Fibroblast of skin of abdomen (primary cell): Measurements from ENCODE around the gene FGL2.
"Not testable (repeated sequence)": the region's sequence is repeated elsewhere in the genome, so short reads cannot be mapped to it uniquely, and the experiment has no call there.

Experiments used
- DNase-seq: peaks from one replicate; pipeline ENCODE4 v3.0.0-alpha.2; 2013

The FGL2 gene

DNA sequence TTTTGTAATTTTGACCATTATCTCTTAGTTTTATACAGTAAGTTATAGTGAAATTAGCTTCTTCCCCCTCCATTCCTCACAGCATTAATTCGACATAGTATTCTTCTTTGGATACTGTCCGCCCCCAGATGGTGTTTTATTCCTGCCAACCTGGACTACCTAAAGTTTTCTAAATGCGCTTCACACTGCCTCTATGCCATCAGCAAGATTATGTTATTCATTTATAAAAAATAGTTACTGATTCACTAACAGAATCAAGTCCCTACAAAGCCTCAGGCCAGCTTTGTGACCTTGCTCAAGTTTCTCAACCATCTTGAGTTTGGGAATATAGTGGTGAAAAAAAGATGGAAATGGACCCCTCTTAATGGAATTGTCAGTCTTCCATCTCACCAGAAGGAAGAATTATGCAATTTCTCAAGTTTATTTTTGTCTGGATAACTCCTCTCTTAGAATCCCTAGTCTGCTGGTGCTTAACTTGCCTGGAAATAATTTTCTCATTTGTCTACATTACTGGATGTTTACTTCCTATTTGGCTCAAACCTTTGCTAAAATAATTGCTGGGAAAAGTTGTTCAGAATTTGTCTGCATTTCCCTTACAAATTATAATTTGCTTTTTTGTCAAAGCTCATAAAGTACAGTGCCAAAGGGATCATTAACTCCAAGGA lies 16.7 kb upstream of the FGL2 start:
- DNase-seq = no peak

GRCh38 chr7:77209479-77210139 lies 10.0 kb upstream of the FGL2 start:
- DNase-seq = no peak

DNA sequence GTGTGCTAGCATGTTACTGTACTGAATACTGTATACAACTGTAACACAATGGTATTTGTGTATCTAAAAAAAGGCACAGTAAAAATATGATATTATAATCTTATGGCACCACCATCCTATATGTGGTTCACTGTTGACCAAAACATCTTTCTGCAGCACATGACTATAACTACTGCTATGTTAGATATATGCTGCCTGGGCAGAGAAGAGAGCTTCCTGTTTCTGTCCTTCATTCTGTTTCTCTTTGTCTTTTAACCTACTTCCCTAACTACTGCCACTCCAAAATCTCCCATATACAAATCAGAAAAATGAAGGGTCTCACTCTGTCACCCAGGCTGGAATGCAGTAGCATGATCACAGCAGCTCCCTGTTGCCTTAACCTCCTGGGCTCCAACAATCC lies 8.8 kb upstream of the FGL2 start:
- DNase-seq = no peak

GRCh38 chr7:77205706-77206105 lies 6.1 kb upstream of the FGL2 start:
- DNase-seq = peak; percentile 51

GRCh38 chr7:77202481-77202976 lies 2.9 kb upstream of the FGL2 start:
- DNase-seq = no peak

DNA sequence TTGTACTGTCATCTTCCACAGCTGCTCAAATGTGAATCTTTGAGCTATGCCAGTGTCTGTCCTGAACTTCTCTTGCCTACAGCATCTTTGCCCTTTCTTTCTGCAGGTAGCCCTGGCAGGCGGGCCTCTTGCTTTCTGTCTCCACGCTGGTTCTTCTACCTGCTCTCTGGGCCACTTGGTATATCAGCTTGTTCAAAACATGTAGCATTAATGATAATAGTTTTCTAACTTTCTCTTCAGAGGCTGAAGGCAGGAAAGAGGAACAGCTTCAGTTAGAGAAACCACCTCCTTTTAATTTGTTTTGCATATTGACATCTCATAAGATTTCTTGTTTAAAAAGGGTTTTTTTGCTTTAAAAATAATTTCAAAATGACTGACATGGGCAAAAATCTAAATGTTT lies 923 bp upstream of the FGL2 start:
- DNase-seq = no peak

GRCh38 chr7:77197141-77197540 lies 2.5 kb downstream of the FGL2 start:
- DNase-seq = no peak

GRCh38 chr7:77188731-77189437 lies 10.7 kb downstream of the FGL2 start:
- no peak for DNase-seq

- no peak for DNase-seq
Measured at GRCh38 chr7:77185866-77186265, 13.8 kb downstream of the FGL2 start.

GRCh38 chr7:77184990-77185389 lies 14.6 kb downstream of the FGL2 start:
- no peak for DNase-seq

- no peak for DNase-seq
Measured at GRCh38 chr7:77184463-77184862, 15.2 kb downstream of the FGL2 start.

DNA sequence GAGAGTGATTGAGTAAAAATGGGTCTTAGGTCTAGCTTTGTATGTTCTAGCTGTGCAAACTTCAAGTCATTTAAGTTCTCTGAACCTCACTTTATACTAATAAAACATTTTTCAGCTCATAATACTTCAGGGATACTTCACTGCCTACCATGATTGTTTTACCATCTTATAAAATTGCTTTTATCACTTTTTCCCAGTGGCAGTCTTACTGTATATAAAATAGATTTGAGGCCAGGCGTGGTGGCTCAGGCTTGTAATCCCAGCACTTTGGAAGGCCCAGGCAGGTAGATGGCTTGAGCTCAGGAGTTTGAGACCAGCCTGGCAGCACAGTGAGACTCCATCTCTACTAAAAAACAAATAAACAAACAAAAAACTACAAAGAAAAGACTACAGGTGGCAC lies 17.4 kb downstream of the FGL2 start:
- no peak for DNase-seq

- DNase-seq = no peak
Measured at GRCh38 chr7:77181734-77182133, 17.9 kb downstream of the FGL2 start.

DNA sequence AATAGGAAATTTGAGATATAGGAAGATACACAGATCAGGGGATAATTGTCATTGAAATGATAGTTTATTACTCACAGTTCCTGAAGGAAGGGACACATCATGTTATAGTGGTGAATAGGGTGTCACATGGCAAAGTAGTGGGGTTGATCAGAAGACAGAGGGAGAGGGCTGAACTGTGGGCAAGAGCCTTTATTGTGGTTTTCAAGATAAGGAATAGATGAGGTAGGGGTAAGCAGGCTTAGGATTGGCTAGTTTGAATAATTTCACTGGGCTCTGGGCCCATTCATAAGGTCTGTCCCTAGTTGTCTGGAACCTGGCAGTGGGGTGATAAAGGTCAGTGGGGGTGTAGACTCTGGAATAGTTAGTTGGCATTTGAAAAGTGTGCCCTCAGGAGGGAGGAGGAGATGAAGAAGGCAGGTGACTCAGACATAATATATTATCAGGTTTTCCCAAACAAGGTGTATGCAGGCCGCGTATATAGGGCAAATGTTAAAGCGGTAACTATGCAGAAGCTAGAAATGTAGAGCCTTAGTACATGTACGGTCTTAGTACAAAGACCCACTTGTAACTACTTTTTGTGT lies 18.5 kb downstream of the FGL2 start:
- DNase-seq = no peak

DNA sequence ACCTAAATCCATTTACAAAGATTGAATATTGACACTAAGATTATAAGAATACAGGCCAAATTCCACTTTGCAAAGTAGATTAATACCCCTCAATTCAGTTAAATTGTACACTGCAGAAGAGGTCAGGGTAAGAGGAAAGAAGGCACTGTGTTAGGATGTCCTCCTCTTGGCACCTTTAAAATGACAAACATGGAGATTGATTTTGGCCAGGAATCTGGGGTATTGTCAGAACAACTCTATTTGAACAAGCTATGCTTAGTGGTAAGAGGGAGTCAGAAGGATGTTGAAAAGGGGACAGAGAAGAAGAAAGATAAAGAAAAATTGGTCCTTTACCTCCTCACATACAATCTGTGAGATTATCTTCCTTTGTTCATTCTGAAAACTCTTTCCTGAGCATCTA lies 21.6 kb downstream of the FGL2 start:
- DNase-seq = not testable (repeated sequence)

DNA sequence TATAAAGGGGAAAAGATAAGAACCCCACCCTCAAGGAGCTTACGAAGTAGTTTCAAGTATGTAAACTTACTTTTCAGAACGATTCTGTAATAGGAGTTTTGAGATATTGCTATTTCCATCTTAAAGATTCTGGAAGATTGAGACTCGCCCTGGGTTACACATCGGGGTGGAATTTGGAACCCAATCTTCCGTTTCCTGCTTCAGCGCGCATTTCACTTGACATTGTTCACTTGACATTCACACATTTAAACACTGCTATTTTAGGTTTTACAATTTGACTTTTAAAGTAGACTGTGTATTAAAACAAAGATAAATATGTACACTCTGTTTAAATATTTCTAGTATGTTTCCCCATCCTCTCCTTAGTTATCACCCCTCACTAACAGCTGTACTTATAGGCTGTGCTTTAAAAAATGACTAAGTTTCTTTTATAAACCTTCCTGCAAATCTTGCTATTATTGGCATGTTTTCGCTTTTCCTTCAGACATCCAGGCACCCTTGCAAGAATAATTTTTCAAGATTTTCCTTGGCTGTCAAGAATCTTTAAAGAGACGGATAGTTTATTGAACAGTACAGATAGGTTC lies 22.2 kb downstream of the FGL2 start:
- not testable (repeated sequence) for DNase-seq

GRCh38 chr7:77175274-77175800 lies 24.3 kb downstream of the FGL2 start:
- not testable (repeated sequence) for DNase-seq

DNA sequence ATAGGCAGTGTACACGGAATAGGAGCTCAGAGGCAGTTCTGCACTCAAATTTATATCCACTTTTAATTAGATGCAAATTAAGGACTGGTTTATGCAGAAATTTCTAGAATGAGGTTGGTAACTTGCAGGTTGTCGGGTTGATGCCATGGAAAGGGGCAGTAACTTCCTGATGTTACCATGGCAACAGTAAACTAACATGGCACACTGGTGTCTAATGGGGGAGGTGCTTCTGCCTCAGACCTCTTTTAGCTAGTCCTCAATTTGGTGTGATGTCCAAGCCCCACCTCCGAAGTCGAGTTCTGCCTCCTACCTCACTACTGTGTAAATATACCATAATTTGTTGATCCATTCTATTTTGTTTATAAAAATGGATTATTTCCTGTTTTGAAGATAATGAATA lies 25.2 kb downstream of the FGL2 start:
- not testable (repeated sequence) for DNase-seq

GRCh38 chr7:77172437-77173172 lies 27.0 kb downstream of the FGL2 start:
- DNase-seq = not testable (repeated sequence)

GRCh38 chr7:77171073-77171472 lies 28.5 kb downstream of the FGL2 start:
- not testable (repeated sequence) for DNase-seq

- DNase-seq = no peak
Measured at GRCh38 chr7:77157446-77157845, 42.2 kb downstream of the FGL2 start.

- DNase-seq = not testable (repeated sequence)
Measured at GRCh38 chr7:77157034-77157433, 42.6 kb downstream of the FGL2 start.
